GM12865 (cell line): Measurements from ENCODE around the gene FAM171A1.

ENCODE experiments used
- DNase-seq: peaks from one replicate; pipeline ENCODE4 v3.0.0; 2010; ENCODE audit warnings: low read depth
- H3K4me3 ChIP-seq: 2 replicates; pipeline ENCODE4 v1.5.1; 2011; ENCODE audit warnings: mild to moderate bottlenecking, low read depth, low read length, control low read depth
- CTCF ChIP-seq: IDR thresholded peaks from 2 replicates; pipeline ENCODE4 v1.5.1; 2011; ENCODE audit warnings: low read length, control low read depth, low read depth, inconsistent platforms; ENCODE audit not compliant: insufficient read depth; ENCODE audit errors: missing control alignments

Gene FAM171A1

DNA sequence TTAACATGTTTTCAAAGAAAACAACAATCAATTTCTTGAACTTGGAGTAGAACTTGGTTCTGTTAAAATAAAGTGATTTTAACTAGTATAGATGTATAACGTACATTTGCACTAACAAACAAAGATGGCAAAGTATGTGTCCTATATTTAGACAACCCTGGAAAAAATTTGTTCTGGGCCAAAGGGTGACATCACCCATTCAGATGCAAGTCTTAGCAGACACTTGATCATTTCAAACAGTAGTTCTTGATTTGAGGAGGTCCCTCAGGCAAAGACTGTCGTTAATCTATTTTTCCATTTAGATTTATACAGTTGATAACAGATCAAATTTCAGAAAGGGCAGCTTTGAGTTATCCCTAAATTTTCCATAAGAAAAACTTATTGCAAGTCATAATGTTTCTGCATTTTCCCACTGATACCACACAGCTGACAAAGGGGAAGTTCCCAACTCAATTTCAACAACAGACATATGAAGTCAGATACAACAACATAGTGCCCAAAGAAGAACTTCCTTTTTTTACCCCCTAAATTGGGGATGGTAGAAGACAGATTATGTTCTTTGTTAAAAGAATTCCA lies 207.7 kb downstream of the FAM171A1 start:
- H3K4me3 ChIP-seq: no peak overlapping the region
- no peak for TF ChIP-seq CTCF
- no peak for DNase-seq
